GM21515 (cell line): ENCODE measurements around the gene INPP4A.

ENCODE experiments used
- ATAC-seq: cut with Tn5 transposase; IDR thresholded peaks from one replicate; pipeline ENCODE4 v1.9.1; 2021; ENCODE audit not compliant: unreplicated experiment

INPP4A gene

DNA sequence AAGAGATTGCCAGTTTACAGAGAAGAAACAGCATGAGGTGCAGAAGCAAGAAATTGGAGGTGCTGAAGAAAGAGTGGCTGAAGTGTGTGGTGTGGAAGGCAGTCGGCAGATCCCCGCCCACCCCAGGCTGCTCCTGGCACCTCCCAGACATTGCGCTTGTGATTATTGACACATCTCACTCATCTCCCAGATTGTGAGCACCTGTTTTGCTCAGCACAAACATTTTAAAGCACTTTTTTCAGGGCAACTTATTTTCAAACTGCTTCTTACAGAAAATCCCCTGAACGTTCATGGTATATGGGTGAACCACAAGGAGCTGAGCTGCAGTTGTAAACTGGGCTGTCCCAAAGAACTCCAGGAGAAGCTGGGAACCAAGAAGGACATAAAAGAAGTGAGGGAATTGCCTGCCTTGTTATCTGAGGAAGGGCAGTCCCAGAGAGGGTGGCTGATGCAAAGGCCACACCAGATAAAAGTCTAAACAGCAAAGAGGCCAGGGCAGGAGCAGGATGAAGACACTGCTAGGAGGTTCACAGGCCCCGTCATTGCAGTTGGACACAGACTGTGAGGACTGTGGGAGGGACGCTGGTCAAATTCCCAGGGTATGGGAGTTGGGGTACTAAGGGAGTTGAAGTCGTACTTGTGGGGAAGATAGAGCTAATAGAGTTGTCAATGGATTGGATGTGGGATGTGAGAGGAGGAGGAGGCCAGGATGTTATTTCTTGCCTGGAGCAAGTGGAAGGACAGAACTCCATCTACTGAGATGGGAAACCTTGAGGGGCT is 65.1 kb downstream of the INPP4A start:
- ATAC-seq = no peak

DNA sequence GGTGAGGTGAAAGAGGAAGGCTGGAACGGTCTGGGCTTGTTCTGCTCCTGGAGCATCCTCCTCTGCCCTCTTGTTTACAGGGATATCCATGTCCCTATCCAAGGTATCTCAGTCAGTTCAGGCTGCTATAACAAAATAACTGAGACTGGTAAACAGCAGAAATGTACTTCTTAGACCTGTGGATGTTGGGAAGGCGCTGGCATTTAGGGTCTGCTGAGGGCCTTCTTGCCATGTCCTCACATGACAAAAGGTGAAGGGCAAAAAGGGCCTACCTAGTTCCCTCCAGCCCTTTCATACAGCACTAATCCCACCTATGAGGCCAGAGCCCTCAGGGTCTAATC is 65.6 kb downstream of the INPP4A start:
- no peak for ATAC-seq

DNA sequence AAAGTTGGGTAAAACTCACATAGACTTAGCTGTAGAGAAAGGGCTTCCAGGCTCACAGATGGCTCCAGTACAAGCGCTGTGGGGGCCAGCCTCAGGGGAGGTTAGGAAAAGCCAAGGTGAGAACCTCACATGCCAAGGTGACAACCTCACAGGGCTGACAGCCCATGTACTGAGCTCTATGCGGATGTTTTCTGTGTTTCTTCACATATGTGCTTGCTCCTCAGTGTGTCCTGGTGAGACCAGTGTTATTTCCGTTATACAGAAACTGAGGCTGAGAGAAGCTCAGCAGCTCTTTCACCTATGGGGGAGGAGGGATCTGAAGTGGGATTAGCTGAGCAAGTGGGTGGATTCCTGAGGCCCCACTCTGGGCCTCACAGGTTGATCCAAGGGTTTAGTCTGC is 67.3 kb downstream of the INPP4A start:
- ATAC-seq = no peak

DNA sequence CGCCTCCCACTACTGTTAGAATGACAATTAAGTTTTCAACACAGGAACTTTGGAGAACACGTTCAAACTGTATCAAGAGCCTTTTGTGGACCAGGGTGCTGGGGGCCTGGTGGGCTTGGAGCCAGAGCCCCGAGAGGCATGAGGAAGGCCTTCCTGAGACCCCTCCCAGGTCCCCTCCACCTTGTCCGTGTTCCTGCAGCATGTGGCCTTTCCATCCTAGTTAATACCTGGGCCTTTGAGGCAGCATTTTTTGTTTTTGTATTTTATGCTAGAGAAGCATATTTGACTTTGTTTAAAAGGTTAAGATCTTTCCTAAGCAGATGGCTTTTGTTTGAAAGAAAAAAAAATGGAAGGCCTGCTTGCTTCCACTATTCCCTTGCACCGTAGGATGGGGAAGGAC is 68.0 kb downstream of the INPP4A start:
- ATAC-seq = no peak

DNA sequence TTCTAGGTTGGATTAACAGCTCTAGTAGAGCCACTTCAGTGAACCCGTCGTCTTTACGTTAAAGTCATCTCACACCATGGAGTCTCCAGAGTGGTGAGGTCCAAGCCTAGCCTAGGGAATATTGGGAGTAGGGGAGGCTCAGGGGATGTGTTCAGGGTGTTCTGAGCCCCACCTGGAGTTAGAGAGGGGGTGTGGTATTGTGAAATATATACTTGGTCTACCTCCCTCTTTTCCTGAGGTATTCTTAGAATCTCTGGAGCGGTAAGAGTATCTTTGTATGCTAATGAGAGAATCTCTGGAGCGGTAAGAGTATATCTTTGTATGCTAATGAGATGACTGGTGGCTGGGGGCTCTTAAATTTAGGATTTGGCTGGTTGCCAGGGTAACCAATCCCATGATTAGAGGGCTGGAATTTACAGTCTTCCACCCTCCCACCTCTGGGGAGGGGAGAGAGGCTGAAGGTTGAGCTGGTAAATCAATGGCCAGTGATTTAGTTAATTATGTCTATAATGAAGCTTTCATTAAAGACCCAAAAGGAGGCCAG is 69.5 kb downstream of the INPP4A start:
- ATAC-seq = no peak

DNA sequence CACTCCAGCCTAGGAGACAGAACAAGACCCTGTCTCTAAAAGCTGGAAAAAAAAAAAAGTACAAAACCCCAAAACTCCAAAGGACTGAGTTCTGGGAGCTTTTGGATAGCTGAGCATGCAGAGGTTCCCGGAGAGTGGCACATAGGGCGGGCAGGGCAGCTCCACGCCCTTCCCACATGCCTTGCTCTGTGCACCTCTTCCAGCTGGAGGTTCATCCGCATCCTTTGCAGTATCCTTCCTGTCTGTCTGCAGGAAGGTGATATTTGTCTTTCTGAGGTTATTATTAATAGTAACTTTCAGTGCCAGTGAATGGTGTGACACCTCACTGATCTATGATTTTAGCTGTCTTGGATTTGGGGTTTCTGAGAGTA is 70.2 kb downstream of the INPP4A start:
- no peak for ATAC-seq

DNA sequence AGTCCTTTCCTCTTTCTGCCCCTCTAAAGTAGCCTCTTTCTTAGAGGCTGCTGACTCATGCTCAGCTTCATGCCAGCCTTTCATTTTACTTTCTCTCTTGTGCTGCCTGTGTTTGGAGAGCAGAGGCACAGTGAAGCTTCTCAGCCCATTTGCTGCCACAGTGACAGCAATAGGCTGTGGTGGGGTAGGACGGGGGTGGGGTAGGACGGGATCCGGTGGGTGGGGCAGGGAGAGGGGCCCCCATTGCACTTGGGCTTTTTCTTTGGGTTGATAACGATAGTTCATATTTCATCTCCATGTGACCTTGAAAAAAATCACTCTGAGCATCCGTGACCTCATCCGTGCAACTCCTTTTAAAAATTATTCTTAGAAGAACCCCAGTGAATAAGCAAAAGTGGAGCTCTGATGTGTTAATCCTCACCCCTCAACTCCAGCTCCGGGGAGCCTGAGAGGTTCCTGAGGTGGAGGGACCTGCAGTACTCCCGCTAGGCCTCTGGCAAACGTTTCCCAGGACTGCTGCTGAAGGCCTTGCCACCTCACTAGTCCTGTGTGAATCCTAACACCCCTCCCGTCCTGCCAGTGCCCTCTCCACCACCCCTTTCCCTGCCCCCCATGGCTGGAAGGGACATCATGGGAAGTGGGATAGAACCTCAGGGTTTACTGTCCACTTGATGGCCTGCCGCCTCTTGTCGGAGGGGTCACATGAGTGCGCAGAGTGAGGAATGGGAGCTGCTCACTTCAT is 70.8 kb downstream of the INPP4A start:
- ATAC-seq = no peak

DNA sequence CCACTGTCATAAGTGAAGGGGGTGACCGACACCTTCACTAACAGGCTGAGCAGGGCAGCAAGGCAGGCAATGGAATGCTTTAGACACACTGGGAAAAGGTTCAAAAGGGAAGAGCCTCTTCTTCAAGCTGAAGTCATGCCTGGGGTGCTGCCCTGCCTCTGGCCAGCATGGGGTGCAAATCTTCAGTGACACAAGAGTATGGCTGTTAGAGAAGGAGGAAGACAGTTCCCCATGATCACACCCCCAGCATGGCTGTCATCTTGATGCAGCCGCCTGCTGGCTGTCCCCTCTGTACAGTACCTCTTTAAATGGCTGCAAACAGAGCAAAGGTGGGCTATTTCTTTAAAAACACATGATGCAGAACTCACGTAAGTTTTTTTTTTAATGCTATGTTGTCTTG is 71.9 kb downstream of the INPP4A start:
- ATAC-seq = no peak

DNA sequence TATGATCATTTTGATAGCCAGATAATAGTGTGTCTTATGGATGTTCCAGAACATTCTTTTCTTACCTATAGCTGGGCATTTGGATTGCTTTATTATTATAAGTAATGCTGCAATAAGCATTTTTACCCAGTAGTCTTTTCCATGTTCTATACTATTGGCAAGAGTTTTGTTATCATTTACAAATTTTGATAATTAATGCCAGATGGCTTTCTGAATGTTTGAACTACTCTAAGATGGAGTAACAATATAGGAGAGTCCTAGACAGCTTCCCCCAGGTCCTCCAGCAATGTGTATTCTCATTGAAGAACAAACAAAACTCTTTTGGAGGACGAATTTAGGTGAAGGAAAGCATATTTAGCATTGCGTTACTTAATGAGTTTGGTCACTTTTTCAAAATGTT is 73.0 kb downstream of the INPP4A start:
- no peak for ATAC-seq

DNA sequence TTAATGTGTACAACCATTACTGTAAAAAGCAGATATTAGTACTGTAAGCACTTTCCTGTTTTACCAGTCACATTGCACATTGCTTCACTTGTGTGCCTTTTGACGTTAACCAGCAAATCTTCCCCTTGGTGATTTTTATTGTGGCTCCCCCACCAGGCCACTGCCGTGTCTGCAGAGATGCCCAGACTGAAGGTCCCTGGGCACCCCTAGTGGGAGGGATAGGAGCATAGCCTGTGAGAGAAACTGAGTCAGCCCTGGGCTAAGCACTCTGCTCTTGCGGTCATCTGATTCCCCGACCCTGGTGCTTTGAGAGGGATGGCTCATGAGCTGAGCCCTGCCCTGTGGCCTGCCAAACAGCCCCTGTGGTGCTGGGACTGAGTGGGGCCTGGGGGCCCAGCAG is 73.4 kb downstream of the INPP4A start:
- no peak for ATAC-seq

DNA sequence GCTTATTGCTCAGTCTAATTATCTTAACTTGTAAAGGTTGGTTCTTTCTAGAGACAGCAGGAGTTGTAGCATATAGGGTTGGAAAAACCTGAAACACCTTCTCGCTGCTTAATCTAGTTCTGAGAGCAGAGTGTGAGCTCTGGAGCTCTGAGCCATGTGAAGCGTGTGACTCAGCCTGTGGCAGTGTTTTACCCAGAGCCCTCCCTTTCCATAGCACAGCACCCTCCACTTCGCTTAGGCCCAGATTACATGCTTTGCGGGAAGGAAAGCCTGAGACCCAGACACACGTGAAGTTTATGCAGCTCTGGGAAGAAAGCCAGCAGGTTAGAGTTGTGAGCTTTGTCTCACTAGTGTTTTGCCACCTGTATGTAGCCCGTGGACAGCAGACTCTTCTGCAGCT is 74.5 kb downstream of the INPP4A start:
- ATAC-seq = no peak

DNA sequence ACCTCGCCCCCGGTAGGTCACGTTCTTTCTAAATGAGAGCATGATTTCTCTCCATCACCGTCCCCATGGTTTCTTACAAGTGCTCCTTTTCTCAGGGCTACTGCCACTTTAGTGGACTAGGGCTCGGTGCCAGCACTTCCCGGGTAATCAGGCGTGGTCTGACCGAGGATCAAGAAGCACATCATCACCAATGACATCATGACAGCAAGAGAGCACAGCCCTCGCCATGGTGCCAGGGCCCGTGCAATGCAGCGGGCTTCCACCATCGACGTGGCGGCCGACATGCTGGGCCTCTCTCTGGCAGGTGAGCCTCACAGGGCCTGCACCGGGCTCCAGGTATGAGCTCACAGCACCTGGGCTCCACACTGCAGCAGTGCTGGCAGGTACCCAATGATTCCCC is 75.2 kb downstream of the INPP4A start:
- no peak for ATAC-seq

DNA sequence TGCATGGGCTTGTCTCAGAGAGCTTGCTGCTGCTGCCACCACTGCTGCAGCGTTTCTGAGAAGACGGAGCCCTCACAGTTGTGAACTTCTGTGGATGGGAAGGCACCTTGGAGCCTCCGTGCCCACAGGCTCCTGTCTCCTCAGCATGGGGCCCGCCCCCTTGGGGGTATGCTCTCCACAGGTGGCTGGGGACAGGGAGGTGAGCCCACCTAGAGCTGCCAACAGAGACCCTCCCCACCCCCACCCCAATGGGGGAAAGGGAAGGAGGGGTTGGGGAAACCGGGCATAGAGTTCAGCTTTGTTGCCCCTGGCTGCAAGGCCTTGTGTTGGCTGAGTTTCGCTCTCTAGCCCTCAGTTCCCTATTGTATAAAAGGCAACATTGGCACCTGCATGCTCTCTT is 76.1 kb downstream of the INPP4A start:
- ATAC-seq = no peak

DNA sequence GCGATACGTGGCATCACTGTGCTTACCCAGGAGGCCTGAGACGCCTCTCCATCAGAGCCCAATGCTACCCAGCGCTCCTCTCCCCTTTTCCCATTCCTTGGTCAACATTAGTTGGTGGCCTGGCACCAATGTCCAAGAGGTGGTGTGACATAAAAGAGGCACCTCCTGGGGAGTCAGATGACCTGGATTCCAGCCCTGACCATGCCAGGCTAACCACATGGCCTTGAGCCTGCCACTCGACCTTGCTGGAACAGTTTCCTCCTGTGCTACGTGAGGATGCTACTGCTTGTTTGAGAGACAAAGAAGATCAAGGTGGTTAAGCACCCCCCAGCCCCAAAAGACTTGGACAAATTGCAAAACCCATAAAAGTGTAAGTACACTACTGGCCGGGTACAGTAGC is 76.6 kb downstream of the INPP4A start:
- ATAC-seq = no peak

DNA sequence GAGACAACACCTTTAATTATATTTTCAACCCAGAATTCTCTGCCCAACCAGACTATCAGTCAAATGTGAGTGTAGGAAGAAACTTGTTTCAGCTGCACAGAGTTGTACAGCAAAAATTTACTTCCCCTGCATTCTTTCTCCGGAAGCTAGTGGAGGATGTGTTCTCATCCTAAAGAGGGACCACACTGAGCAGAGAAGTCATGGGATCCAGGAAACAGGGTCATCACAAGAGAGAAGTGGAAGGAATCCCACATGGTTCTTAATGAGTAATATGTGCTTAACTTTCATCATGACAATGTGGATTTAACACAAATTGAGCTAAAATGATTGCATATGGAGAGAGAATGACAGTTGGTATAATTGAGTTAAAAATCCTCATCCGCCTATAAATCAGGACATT is 78.2 kb downstream of the INPP4A start:
- ATAC-seq = no peak

DNA sequence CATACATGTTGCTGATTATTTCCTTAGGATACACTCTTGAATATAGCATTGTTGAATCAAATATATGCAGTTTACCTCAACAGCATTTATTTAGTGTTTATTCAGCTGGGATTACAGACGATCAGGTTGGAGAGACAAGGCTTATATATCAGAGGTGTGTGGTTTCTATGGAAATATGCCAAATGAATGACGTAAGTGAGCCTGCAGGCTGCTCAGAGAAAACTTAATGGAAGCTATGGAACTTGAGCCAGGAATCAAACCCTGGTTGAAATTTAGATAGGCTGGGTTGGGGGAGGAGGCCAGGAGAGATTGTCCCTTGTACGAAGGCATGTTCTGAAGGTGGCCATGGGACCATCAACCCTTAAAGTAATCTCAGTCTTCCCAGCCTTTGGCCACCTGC is 79.5 kb downstream of the INPP4A start:
- ATAC-seq = no peak

DNA sequence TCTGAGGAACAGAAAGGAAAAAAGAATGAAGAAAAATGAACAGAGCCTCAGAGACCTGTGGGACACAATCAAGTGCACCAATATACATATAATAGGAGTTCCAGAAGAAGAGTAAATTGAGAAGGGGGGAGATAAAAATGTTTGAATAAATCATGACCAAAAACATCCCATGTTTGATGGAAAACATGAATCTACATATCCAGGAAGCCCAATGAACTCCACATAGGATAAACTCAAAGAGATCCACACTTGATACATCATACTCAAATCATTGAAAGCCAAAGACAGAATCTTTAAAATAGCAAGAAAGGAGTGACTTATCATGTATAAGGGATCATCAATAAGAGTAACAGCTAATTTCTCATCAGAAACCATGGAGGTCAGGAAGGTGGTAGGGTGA is 83.7 kb downstream of the INPP4A start:
- no peak for ATAC-seq

DNA sequence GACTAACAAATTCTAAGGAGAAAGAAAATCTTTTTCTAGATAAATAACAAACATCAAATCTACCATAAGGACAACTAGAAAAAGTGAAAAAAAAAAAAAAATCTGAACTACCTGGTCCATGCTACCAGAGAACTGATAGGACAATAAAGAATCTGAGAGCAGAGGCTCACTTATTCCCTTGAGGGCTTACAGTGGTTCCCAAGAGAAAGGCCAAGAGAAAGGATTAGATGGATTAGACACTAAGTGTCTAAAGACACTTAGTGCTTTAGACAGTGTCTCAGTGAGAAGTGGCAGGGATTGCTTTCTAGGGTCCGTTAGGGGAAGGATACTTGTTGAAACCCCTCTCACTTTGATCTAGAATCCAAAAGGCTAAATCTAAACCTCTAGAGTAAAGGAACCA is 85.5 kb downstream of the INPP4A start:
- no peak for ATAC-seq

DNA sequence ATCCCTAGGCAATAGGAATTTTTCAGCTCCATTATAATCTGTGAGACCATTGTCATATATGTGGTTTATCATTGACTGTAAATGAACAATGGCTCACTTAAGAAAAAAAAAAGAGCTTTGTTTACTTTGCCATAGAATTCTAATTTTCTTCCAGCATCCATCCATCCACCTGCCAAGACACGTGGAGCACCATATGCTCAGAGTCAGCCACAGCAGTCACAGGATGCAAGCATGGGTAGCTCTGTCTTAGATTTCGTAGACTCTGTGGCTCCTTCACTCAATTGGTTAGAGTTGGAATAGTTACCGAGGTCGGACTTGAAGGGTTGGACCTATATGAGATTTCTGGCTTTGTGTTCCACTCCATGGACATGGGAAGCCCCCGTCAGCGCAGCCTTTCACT is 88.1 kb downstream of the INPP4A start:
- no peak for ATAC-seq

DNA sequence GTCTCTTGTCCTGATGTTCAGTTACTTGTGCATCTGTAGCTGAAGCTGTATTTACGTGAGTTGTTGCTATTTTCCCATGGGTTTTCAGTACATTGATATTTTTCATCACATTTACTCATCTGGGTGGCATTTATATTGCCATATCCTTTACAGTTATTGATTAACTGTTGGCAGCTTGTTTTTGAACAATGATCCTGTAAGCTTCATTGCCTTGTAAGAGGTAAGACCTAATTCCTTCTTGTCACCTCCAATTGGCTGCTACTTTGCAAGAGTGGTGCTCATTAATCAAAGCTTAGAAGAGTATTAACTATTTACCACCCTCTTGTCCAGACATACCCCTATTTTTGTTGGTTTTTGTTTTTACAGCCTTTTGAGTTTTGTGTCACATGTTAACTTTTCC is 88.9 kb downstream of the INPP4A start:
- no peak for ATAC-seq

DNA sequence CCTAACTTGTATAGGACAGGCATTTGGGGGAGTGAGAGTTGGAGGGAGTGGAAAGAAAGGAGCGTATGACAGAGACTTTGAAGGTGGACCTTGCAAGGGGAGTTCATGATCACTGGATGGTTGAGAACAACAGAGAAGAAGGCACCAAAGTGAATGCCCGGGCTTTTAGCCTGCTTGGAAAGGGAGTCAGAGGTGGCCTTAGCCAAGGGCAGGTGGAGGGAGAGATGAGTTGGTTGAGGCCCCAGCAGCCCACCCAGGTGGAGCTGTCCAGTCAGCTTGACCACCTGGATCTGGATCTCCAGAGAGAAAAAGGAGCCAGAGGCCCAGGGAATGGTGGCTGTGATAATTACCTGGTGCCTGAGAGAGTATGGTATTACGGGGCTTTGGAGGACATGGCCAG is 90.1 kb downstream of the INPP4A start:
- no peak for ATAC-seq

DNA sequence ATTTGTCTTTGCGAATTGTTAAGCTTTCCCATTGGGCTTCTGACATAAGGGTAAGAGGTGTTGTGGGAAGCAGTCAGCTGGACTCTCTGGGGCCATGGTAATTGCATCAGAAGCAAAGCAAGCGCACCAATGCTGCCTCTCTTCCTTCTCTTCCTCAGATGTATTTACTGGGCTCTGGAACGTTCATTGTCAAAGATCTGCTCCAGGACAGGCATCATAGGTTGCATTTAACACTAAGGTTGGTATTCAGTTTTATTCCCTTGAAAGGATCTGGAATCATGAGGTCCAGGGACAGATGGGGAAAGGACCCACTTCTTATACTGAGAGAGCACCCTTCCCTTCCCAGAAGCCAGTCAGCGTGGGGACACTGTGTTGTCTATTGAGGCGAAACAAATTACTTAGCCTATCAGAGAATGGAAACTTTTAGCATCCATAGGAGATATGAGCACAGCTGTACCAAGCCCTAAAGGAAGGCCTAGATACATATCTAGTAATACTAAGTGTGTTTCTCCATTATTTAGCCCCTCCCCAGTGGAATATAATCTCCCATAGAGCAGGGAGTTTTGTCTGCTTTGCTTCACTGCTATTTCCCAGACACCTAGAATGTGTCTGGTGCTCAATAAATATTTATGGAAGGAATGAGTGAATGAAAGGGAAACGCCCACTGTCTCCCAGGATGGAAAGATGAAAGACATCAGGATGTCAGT is 91.5 kb downstream of the INPP4A start:
- no peak for ATAC-seq
